ENCODE data around the gene SORBS2.

DNA sequence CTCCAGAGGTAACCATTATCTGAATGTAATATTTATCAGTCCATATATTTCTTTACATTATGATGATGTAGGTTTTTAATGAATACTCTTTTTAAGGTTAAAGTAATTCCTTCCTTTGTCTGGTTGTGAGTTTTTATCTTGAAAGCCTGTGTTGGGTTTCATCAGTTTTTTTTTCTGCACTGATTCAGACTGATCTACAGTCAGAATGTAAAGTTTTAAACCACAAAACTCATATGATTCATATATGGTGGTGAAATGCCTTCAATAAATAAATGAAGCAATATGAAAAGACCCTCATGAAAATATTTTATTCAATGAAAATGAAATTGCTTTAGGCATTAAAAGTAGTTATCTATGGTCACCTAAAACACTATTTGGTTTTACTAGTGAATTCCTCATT, 47.1 kb downstream of the SORBS2 start:
- TF ChIP-seq CTCF (IDR thresholded peaks at IDR 0.05), result no peak
- no peak for TF ChIP-seq POLR2A (IDR thresholded peaks at IDR 0.05; ENCODE audit: low read depth)
- no peak for TF ChIP-seq POLR2AphosphoS5 (IDR thresholded peaks at IDR 0.05)
